Smooth muscle cell (in vitro differentiated cells): ENCODE results near the gene SYT6. TPM values are rescaled to one million over a fixed set of nuclear protein-coding genes. Genes with fewer than 3 reads are reported as not detected.

Source experiments
- DNase-seq: peaks from one replicate; lab custom pipeline; 2025; ENCODE audit not compliant: unreplicated experiment; lab: John Stamatoyannopoulos, UW
- H2AFZ ChIP-seq: fragments of 200-600 bp; sonication (generic); 2 replicates; pipeline ENCODE4 v1.6.0; 2016; ENCODE audit warnings: antibody characterized with exemption, low read depth, mild to moderate bottlenecking
- H3F3A ChIP-seq: fragments of 200-600 bp; sonication (generic); 2 replicates; pipeline ENCODE4 v1.6.0; 2017; ENCODE audit warnings: antibody characterized with exemption, low read depth
- H3K27ac ChIP-seq: fragments of 200-600 bp; sonication (generic); 2 replicates; pipeline ENCODE4 v1.5.1; 2016; ENCODE audit warnings: low read depth, mild to moderate bottlenecking
- H3K27me3 ChIP-seq: fragments of 200-600 bp; sonication (generic); 2 replicates; pipeline ENCODE4 v1.6.1; 2016; ENCODE audit warnings: low read depth, mild to moderate bottlenecking
- H3K36me3 ChIP-seq: fragments of 200-600 bp; sonication (generic); 2 replicates; pipeline ENCODE4 v1.5.1; 2016; ENCODE audit warnings: low read depth
- H3K4me1 ChIP-seq: fragments of 200-600 bp; sonication (generic); 2 replicates; pipeline ENCODE4 v1.5.1; 2016; ENCODE audit warnings: low read depth
- H3K4me2 ChIP-seq: fragments of 200-600 bp; sonication (generic); 2 replicates; pipeline ENCODE4 v1.6.0; 2016; ENCODE audit warnings: mild to moderate bottlenecking
- H3K4me3 ChIP-seq: fragments of 200-600 bp; sonication (generic); 2 replicates; pipeline ENCODE4 v1.5.1; 2016; ENCODE audit warnings: mild to moderate bottlenecking
- H3K79me2 ChIP-seq: fragments of 200-600 bp; sonication (generic); 2 replicates; pipeline ENCODE4 v1.6.0; 2016; ENCODE audit warnings: low read depth, mild to moderate bottlenecking
- H3K9ac ChIP-seq: fragments of 200-600 bp; sonication (generic); 2 replicates; pipeline ENCODE4 v1.6.0; 2016; ENCODE audit warnings: low read depth
- H3K9me3 ChIP-seq: fragments of 200-600 bp; sonication (generic); replicated peaks from 2 replicates; pipeline ENCODE4 v1.5.1; 2016; ENCODE audit warnings: low read depth
- H4K20me1 ChIP-seq: fragments of 200-600 bp; sonication (generic); 2 replicates; pipeline ENCODE4 v1.6.0; 2016; ENCODE audit warnings: low read depth
- CTCF ChIP-seq: fragments of 200-600 bp; sonication (generic); IDR thresholded peaks from 2 replicates; pipeline ENCODE4 v1.5.1; 2017; ENCODE audit warnings: borderline replicate concordance, mild to moderate bottlenecking, antibody characterized with exemption; ENCODE audit not compliant: insufficient read depth, poor library complexity, severe bottlenecking
- WGBS: methylation state at CpG from one replicate; pipeline ENCODE4 v1.1.7; 2016; ENCODE audit warnings: low lambda C conversion rate; 5-methylcytosine and 5-hydroxymethylcytosine counted together
- polyA plus RNA-seq: library from polyadenylated mRNA; unstranded; fragments of >200 nt; fragmentation: Nextera tagmentation; extraction: Ambion mirVana; gene quantifications from 2 replicates; pipeline ENCODE4 v1.2.1, GENCODE V29; 2016
- total RNA-seq: library from RNA; depleted of rRNA; stranded (reverse); fragments of >200 nt; gene quantifications from 2 replicates; pipeline ENCODE4 v1.2.3, GENCODE V29; 2014

Gene SYT6
- total and polyA plus RNA-seq, 2 experiments from 2014 or later, result not detected

DNA sequence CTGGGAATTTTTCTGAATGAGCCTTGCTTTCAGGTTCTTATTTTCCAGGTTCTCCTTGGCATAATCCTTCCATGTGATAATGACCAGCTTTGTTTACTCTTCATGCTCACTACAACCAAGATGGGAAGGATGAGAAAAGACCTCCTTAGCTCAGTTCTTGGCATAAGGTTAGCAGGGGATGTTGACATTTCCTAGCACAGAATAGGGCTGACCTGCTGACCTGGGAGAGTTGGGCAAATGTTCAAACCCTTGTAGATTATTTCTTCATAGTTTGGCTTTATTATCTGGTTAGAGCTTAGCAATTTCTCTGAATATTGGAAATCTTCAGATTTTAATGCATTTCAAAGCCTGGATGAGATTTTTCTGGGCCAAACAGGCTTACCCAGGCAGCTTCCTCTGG, 23.6 kb upstream of the SYT6 start:
- Histone ChIP-seq H3K9me3 (no peaks in the 10 kb centered on the region), H3K27ac (no peak overlapping the region), H3F3A (no peaks in the 10 kb centered on the region), H3K4me2 (no peak overlapping the region), H3K27me3 (peaks cover 6% of the 10 kb centered on the region), H4K20me1 (no peaks in the 10 kb centered on the region), H3K4me1 (no peaks in the 10 kb centered on the region), H3K9ac (no peak overlapping the region), H3K79me2 (no peaks in the 10 kb centered on the region), H3K4me3 (no peak overlapping the region), H3K36me3 (no peaks in the 10 kb centered on the region), H2AFZ (no peak overlapping the region)
- DNase-seq, result no peak
- no peak for TF ChIP-seq CTCF

DNA sequence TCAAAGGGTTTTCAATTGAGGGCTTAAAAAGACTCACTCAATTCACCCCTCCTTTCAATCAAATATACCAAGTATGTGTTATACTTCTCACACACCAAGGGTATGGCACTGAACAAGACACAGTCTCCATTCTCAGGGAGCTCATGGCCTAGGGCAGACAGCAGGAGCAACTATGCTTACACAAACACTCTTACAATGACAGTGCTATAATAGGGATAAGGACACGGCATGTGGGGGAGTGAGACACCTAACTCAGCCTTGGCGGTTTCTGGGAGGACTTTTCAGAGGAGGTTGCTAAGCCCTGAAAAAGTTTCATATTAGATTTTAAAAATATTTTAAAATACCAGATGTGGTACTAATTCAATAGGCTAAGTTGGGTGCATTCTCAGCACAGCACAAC, 22.7 kb upstream of the SYT6 start:
- H2AFZ ChIP-seq, result no peak overlapping the region
- H3K36me3 ChIP-seq, result no peaks in the 10 kb centered on the region
- H3K79me2 ChIP-seq, result no peaks in the 10 kb centered on the region
- no peak overlapping the region for H3K4me2 ChIP-seq
- no peak for DNase-seq
- no peak overlapping the region for H3K4me3 ChIP-seq
- H4K20me1 ChIP-seq, result no peaks in the 10 kb centered on the region
- H3K4me1 ChIP-seq, result no peaks in the 10 kb centered on the region
- peaks cover 6% of the 10 kb centered on the region for H3K27me3 ChIP-seq
- no peak overlapping the region for H3K9ac ChIP-seq
- 92% methylated on average over 2 of the region's 2 CpGs for WGBS
- no peaks in the 10 kb centered on the region for H3K9me3 ChIP-seq
- no peak for TF ChIP-seq CTCF
- no peak overlapping the region for H3K27ac ChIP-seq
- no peaks in the 10 kb centered on the region for H3F3A ChIP-seq

- no peaks in the 10 kb centered on the region for H3F3A ChIP-seq
- H3K27me3 ChIP-seq, result peaks cover 6% of the 10 kb centered on the region
- H2AFZ ChIP-seq, result no peak overlapping the region
- H3K27ac ChIP-seq, result no peak overlapping the region
- H3K4me2 ChIP-seq, result no peak overlapping the region
- H3K79me2 ChIP-seq, result no peaks in the 10 kb centered on the region
- no peak overlapping the region for H3K9ac ChIP-seq
- WGBS, result 85% methylated on average over 5 of the region's 5 CpGs
- H3K4me1 ChIP-seq, result no peaks in the 10 kb centered on the region
- H4K20me1 ChIP-seq, result no peaks in the 10 kb centered on the region
- no peak overlapping the region for H3K4me3 ChIP-seq
- H3K9me3 ChIP-seq, result no peaks in the 10 kb centered on the region
- H3K36me3 ChIP-seq, result no peaks in the 10 kb centered on the region
- no peak for DNase-seq
- no peak for TF ChIP-seq CTCF
Observed at GRCh38 chr1:114173680-114174079, 20.0 kb upstream of the SYT6 start.

GRCh38 chr1:114169509-114169908, 15.8 kb upstream of the SYT6 start:
- TF ChIP-seq CTCF, result no peak
- no peak overlapping the region for H3K9ac ChIP-seq
- no peaks in the 10 kb centered on the region for H3F3A ChIP-seq
- WGBS, result 89% methylated on average over 3 of the region's 3 CpGs
- H3K27me3 ChIP-seq, result peaks cover 6% of the 10 kb centered on the region
- peaks cover 4% of the 10 kb centered on the region for H3K4me1 ChIP-seq
- H3K79me2 ChIP-seq, result no peaks in the 10 kb centered on the region
- H3K4me2 ChIP-seq, result no peak overlapping the region
- no peaks in the 10 kb centered on the region for H3K9me3 ChIP-seq
- no peak for DNase-seq
- no peaks in the 10 kb centered on the region for H3K36me3 ChIP-seq
- no peak overlapping the region for H3K4me3 ChIP-seq
- H4K20me1 ChIP-seq, result no peaks in the 10 kb centered on the region
- H2AFZ ChIP-seq, result no peak overlapping the region
- H3K27ac ChIP-seq, result no peak overlapping the region
